ENCODE measurements around the gene SLC46A1. TPM values are rescaled to one million over a fixed set of nuclear protein-coding genes. Genes with fewer than 3 reads are reported as not detected.

SLC46A1 gene
- polyA plus RNA-seq, 1 experiment, result 5.9 TPM

DNA sequence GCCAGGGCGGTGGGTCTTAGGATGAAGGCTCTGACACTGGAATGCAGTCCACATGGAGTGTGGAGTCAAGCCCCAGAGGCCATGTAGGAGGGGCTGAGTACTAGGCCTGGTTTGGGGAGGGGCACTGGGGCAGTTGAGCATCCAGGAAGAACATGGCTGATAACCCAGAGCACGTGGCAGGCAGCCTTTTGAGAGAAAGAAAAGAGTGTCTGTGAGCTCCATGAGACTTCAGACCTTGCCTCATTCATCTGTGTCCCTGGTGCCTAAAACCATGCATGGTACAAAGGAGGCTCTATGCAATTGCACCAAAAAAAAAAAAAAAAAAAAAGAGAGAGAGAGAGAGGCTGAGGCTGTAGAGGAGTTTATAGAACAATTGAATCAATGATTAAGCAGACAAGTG, 14.6 kb downstream of the SLC46A1 start:
- DNase-seq (ENCODE audit: low read depth), result no peak
- POLR2A ChIA-PET, result no interaction called here
- Histone ChIP-seq H3K4me3 (ENCODE audit: low read depth, low read length) (no peak overlapping the region), H3K36me3 (ENCODE audit: control insufficient read depth, insufficient read depth, low read length) (peaks cover 10% of the 10 kb centered on the region), H3K27me3 (ENCODE audit: control insufficient read depth, insufficient read depth, low read length) (no peaks in the 10 kb centered on the region)
- CTCF ChIA-PET, result interaction anchor here (0.9 kb wide), 1 partner anchor 25 kb away, joined by 3 read pairs; no protein-coding TSS in a partner anchor
- TF ChIP-seq, protein P1, sequence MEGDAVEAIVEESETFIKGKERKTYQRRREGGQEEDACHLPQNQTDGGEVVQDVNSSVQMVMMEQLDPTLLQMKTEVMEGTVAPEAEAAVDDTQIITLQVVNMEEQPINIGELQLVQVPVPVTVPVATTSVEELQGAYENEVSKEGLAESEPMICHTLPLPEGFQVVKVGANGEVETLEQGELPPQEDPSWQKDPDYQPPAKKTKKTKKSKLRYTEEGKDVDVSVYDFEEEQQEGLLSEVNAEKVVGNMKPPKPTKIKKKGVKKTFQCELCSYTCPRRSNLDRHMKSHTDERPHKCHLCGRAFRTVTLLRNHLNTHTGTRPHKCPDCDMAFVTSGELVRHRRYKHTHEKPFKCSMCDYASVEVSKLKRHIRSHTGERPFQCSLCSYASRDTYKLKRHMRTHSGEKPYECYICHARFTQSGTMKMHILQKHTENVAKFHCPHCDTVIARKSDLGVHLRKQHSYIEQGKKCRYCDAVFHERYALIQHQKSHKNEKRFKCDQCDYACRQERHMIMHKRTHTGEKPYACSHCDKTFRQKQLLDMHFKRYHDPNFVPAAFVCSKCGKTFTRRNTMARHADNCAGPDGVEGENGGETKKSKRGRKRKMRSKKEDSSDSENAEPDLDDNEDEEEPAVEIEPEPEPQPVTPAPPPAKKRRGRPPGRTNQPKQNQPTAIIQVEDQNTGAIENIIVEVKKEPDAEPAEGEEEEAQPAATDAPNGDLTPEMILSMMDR (IDR thresholded peaks at IDR 0.05; ENCODE audit: insufficient read depth, low read depth, low read length), result no peak

DNA sequence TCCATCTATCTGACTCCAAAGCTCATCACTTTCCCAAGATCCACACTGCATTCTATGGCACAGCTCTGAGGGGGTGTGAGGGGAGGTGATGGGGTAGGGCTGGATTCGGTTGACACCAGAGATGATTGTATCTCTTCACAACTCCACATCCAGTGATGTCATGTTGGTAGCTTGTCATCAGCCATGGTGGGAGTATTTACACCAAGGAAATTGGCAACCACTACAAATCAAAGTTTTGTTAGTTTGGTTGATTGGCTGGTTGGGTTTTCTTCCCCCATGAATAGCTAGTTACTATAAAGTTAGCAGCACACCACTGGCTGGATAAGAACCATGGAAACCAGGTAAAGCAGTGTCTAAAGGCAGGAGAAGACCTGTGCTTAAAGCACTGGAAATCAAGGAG, 15.0 kb downstream of the SLC46A1 start:
- H3K27me3 ChIP-seq (ENCODE audit: control insufficient read depth, insufficient read depth, low read length), result no peaks in the 10 kb centered on the region
- H3K36me3 ChIP-seq (ENCODE audit: control insufficient read depth, insufficient read depth, low read length), result peaks cover 10% of the 10 kb centered on the region
- CTCF ChIA-PET, result interaction anchor here (0.9 kb wide), 1 partner anchor 26 kb away, joined by 3 read pairs; no protein-coding TSS in a partner anchor
- no peak for DNase-seq (ENCODE audit: low read depth)
- no peak overlapping the region for H3K4me3 ChIP-seq (ENCODE audit: low read depth, low read length)
- POLR2A ChIA-PET, result no interaction called here
- TF ChIP-seq, protein P1 (IDR thresholded peaks at IDR 0.05; ENCODE audit: insufficient read depth, low read depth, low read length), result no peak

DNA sequence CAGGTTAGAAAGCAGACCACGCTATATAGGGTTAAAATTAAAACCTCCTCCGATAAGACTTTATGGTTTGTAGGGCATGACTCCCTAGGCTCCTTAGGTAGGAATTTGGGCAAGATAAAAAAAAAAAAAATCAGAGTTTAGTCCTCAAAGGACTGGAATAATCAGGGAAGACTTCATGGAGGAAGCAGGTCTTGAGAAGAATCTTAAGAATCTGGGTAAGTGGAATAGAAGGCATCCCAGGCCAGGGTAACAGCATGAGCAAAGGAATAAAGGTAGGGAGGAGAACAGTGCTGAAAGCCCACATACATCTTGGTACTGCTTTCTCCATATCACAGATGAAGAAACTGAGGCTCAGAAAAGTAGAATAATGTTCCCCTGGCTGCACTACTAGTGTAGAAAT, 15.4 kb downstream of the SLC46A1 start:
- POLR2A ChIA-PET, result no interaction called here
- no peaks in the 10 kb centered on the region for H3K27me3 ChIP-seq (ENCODE audit: control insufficient read depth, insufficient read depth, low read length)
- peaks cover 10% of the 10 kb centered on the region for H3K36me3 ChIP-seq (ENCODE audit: control insufficient read depth, insufficient read depth, low read length)
- TF ChIP-seq, protein P1 (IDR thresholded peaks at IDR 0.05; ENCODE audit: insufficient read depth, low read depth, low read length), result no peak
- DNase-seq (ENCODE audit: low read depth), result no peak
- H3K4me3 ChIP-seq (ENCODE audit: low read depth, low read length), result no peak overlapping the region
- CTCF ChIA-PET, result interaction anchor here (0.9 kb wide), 1 partner anchor 26 kb away, joined by 3 read pairs; no protein-coding TSS in a partner anchor

DNA sequence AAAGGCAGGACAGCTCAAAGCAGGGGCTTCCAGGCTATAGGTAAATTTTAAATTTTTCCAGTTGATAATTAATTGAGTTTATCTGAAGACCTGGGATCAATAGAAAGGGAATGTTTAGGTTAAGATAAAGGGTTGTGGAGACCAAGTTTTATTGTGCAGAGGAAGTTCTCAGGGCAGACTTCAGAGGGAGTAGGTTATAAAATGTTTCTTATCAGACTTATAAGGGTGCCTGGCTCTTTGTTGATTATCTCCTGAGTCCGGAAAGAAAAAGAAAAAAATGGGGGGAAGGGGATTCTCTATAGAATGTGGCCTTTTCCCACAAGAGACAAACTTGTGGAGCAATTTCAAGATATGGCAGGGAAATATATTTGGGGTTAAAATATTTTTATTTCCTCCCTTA, 15.9 kb downstream of the SLC46A1 start:
- POLR2A ChIA-PET, result no interaction called here
- CTCF ChIA-PET, result no interaction called here
- no peak for DNase-seq (ENCODE audit: low read depth)
- TF ChIP-seq, protein P1 (IDR thresholded peaks at IDR 0.05; ENCODE audit: insufficient read depth, low read depth, low read length), result no peak
- no peak overlapping the region for H3K4me3 ChIP-seq (ENCODE audit: low read depth, low read length)
- no peaks in the 10 kb centered on the region for H3K27me3 ChIP-seq (ENCODE audit: control insufficient read depth, insufficient read depth, low read length)
- peaks cover 10% of the 10 kb centered on the region for H3K36me3 ChIP-seq (ENCODE audit: control insufficient read depth, insufficient read depth, low read length)

DNA sequence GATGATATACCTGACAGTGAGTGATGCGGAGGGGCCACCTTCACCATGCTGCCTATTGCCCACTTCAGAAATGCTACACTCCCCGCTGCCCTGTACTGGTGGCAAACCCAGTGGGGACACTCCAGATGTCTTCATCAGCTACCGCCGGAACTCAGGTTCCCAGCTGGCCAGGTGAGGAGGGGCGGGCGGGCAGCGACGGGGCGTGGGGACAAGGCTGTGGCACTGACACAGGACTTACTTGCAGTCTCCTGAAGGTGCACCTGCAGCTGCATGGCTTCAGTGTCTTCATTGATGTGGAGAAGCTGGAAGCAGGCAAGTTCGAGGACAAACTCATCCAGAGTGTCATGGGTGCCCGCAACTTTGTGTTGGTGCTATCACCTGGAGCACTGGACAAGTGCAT, 17.9 kb downstream of the SLC46A1 start:
- Histone ChIP-seq H3K4me3 (ENCODE audit: low read depth, low read length) (no peak overlapping the region), H3K27me3 (ENCODE audit: control insufficient read depth, insufficient read depth, low read length) (no peaks in the 10 kb centered on the region), H3K36me3 (ENCODE audit: control insufficient read depth, insufficient read depth, low read length) (peaks cover 14% of the 10 kb centered on the region)
- CTCF ChIA-PET, result no interaction called here
- TF ChIP-seq, protein P1 (IDR thresholded peaks at IDR 0.05; ENCODE audit: insufficient read depth, low read depth, low read length), result no peak
- no peak for DNase-seq (ENCODE audit: low read depth)
- POLR2A ChIA-PET, result no interaction called here

Measured in BJ (cell line).